Measurements from ENCODE around the gene KCTD1. TPM values are rescaled to one million over a fixed set of nuclear protein-coding genes. Genes with fewer than 3 reads are reported as not detected.

Gene KCTD1
- polyA plus RNA-seq, 3 donors, result 0.40 TPM; not detected in 2

GRCh38 chr18:26519114-26519513, 29.2 kb downstream of the KCTD1 start:
- Histone ChIP-seq H3K27ac (ENCODE audit: low read depth in 1 of 2, low read length in 2 of 2) (no peak overlapping the region), H3K36me3 (replicated peaks in 1 of 2; ENCODE audit: control insufficient read depth in 1 of 2, insufficient read depth in 2 of 2, low read length in 2 of 2) (no peaks in the 10 kb centered on the region), H3K4me2 (replicated peaks; ENCODE audit: extremely low read depth, low read length, poor library complexity, severe bottlenecking) (no peak overlapping the region), H3K79me2 (ENCODE audit: insufficient read depth, low read length) (no peaks in the 10 kb centered on the region), H3K9me3 (replicated peaks in 1 of 2; ENCODE audit: control insufficient read depth in 1 of 2, insufficient read depth in 1 of 2, low read length in 2 of 2) (no peaks in the 10 kb centered on the region), H3K4me1 (ENCODE audit: control insufficient read depth in 1 of 2, insufficient read depth in 2 of 2, low read length in 2 of 2) (no peaks in the 10 kb centered on the region), H3K4me3 (replicated peaks in 1 of 3; ENCODE audit: low read depth in 2 of 3, low read length in 3 of 3) (no peak overlapping the region), H3K9ac (ENCODE audit: insufficient read depth, low read length, poor library complexity, severe bottlenecking) (no peak overlapping the region), H3K27me3 (ENCODE audit: control insufficient read depth in 2 of 2, insufficient read depth in 2 of 2, low read length in 2 of 2) (no peaks in the 10 kb centered on the region), H4K20me1 (ENCODE audit: insufficient read depth, low read length) (no peaks in the 10 kb centered on the region), H2AFZ (ENCODE audit: insufficient read depth, low read depth, low read length, poor library complexity, severe bottlenecking) (no peak overlapping the region)
- Mint-ChIP-seq H3K36me3 (no peaks in the 10 kb centered on the region), H3K27ac (no peak overlapping the region), H3K4me1 (no peaks in the 10 kb centered on the region), H3K27me3 (ENCODE audit: low read depth in 3 of 3) (peaks cover 0 to 3% (median 1%) of the 10 kb centered on the region in 3 donors), H3K9me3 (peaks cover 0 to 1% (median 0%) of the 10 kb centered on the region in 7 donors), H3K4me3 (no peak overlapping the region)
- intact Hi-C loops (cut with micrococcal nuclease), result no loop called here
- TF ChIP-seq, protein P1, sequence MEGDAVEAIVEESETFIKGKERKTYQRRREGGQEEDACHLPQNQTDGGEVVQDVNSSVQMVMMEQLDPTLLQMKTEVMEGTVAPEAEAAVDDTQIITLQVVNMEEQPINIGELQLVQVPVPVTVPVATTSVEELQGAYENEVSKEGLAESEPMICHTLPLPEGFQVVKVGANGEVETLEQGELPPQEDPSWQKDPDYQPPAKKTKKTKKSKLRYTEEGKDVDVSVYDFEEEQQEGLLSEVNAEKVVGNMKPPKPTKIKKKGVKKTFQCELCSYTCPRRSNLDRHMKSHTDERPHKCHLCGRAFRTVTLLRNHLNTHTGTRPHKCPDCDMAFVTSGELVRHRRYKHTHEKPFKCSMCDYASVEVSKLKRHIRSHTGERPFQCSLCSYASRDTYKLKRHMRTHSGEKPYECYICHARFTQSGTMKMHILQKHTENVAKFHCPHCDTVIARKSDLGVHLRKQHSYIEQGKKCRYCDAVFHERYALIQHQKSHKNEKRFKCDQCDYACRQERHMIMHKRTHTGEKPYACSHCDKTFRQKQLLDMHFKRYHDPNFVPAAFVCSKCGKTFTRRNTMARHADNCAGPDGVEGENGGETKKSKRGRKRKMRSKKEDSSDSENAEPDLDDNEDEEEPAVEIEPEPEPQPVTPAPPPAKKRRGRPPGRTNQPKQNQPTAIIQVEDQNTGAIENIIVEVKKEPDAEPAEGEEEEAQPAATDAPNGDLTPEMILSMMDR (IDR thresholded peaks at IDR 0.05), result no peak
- WGBS (ENCODE audit: insufficient coverage), result no CpG with 5 or more reads among the region's 4 CpGs
- no peak for DNase-seq

DNA sequence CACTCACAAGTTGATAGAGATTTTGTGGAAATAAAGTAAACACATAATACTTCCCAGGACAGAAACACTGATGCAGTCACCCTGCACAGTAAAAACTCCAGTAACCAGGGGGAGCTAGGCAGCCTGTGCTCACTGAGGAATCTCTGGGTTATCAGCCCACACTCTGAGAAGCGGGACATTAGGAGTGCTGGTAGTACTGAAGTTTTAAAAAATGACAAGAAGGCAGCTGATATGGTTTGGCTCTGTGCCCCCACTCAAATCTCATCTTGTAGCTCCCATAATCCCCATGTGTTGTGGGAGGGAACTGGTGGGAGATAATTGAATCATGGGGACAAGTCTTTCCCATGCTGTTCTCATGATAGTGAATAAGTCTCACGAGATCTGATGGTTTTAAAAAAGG, 31.4 kb downstream of the KCTD1 start:
- no peak overlapping the region for H3K27ac ChIP-seq (ENCODE audit: low read depth in 1 of 2, low read length in 2 of 2)
- H3K4me3 Mint-ChIP-seq, result no peak overlapping the region
- intact Hi-C loops (cut with micrococcal nuclease), result no loop called here
- DNase-seq, result no peak
- H3K9ac ChIP-seq (ENCODE audit: insufficient read depth, low read length, poor library complexity, severe bottlenecking), result no peak overlapping the region
- no peaks in the 10 kb centered on the region for H3K36me3 Mint-ChIP-seq
- no peaks in the 10 kb centered on the region for H4K20me1 ChIP-seq (ENCODE audit: insufficient read depth, low read length)
- H3K4me2 ChIP-seq (replicated peaks; ENCODE audit: extremely low read depth, low read length, poor library complexity, severe bottlenecking), result no peak overlapping the region
- H3K79me2 ChIP-seq (ENCODE audit: insufficient read depth, low read length), result no peaks in the 10 kb centered on the region
- no peaks in the 10 kb centered on the region for H3K9me3 ChIP-seq (replicated peaks in 1 of 2; ENCODE audit: control insufficient read depth in 1 of 2, insufficient read depth in 1 of 2, low read length in 2 of 2)
- TF ChIP-seq, protein P1 (IDR thresholded peaks at IDR 0.05), result no peak
- H2AFZ ChIP-seq (ENCODE audit: insufficient read depth, low read depth, low read length, poor library complexity, severe bottlenecking), result no peak overlapping the region
- peaks cover 0 to 1% (median 0%) of the 10 kb centered on the region in 3 donors for H3K27me3 Mint-ChIP-seq (ENCODE audit: low read depth in 3 of 3)
- no peaks in the 10 kb centered on the region for H3K4me1 Mint-ChIP-seq
- no peaks in the 10 kb centered on the region for H3K27me3 ChIP-seq (ENCODE audit: control insufficient read depth in 2 of 2, insufficient read depth in 2 of 2, low read length in 2 of 2)
- no peak overlapping the region for H3K4me3 ChIP-seq (replicated peaks in 1 of 3; ENCODE audit: low read depth in 2 of 3, low read length in 3 of 3)
- H3K9me3 Mint-ChIP-seq, result peaks cover 0 to 5% (median 0%) of the 10 kb centered on the region in 7 donors
- no peaks in the 10 kb centered on the region for H3K36me3 ChIP-seq (replicated peaks in 1 of 2; ENCODE audit: control insufficient read depth in 1 of 2, insufficient read depth in 2 of 2, low read length in 2 of 2)
- no peak overlapping the region for H3K27ac Mint-ChIP-seq
- 100% methylated on average over 1 of the region's 2 CpGs for WGBS (ENCODE audit: insufficient coverage)
- no peaks in the 10 kb centered on the region for H3K4me1 ChIP-seq (ENCODE audit: control insufficient read depth in 1 of 2, insufficient read depth in 2 of 2, low read length in 2 of 2)

Measured in CD14-positive monocyte (primary cell).